Panc1 (cell line): ENCODE results near the gene CCT5.

Source experiments
- TF ChIP-seq, protein P1 (sequence below): fragments of 450-650 bp; IDR thresholded peaks from 2 replicates; pipeline ENCODE4 v1.5.1; 2017; ENCODE audit warnings: mild to moderate bottlenecking
- TF ChIP-seq, protein P2 (sequence below), 2 experiments: IDR thresholded peaks; 2 replicates each; pipeline ENCODE4 v1.6.1; 2011 to 2012; ENCODE audit warnings: low read depth in 2 of 2, control low read depth in 1 of 2, low read length in 1 of 2, mild to moderate bottlenecking in 1 of 2, moderate library complexity in 1 of 2; ENCODE audit not compliant: insufficient read depth in 1 of 2

DNA sequence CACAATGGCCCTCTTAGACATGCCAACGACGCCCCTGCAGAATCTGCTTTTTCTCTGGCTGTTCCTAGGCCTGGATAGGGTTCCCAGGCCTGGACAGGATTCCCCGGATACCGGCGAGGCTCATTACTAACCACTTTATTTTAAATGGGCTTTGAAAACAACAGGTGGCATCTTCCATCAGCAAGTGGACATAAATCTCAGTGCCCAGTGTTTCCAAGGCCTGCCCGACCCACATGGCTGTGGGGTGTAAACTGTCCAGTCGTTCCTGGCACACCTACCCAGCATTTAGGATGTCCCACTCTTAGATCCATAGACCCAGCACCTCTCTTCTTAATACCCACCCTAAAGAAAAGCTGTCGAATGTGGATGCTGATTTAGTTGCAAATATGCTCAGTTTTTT, 56.7 kb downstream of the CCT5 start:
- TF ChIP-seq, protein P1, sequence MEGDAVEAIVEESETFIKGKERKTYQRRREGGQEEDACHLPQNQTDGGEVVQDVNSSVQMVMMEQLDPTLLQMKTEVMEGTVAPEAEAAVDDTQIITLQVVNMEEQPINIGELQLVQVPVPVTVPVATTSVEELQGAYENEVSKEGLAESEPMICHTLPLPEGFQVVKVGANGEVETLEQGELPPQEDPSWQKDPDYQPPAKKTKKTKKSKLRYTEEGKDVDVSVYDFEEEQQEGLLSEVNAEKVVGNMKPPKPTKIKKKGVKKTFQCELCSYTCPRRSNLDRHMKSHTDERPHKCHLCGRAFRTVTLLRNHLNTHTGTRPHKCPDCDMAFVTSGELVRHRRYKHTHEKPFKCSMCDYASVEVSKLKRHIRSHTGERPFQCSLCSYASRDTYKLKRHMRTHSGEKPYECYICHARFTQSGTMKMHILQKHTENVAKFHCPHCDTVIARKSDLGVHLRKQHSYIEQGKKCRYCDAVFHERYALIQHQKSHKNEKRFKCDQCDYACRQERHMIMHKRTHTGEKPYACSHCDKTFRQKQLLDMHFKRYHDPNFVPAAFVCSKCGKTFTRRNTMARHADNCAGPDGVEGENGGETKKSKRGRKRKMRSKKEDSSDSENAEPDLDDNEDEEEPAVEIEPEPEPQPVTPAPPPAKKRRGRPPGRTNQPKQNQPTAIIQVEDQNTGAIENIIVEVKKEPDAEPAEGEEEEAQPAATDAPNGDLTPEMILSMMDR: no peak
- TF ChIP-seq, protein P2, sequence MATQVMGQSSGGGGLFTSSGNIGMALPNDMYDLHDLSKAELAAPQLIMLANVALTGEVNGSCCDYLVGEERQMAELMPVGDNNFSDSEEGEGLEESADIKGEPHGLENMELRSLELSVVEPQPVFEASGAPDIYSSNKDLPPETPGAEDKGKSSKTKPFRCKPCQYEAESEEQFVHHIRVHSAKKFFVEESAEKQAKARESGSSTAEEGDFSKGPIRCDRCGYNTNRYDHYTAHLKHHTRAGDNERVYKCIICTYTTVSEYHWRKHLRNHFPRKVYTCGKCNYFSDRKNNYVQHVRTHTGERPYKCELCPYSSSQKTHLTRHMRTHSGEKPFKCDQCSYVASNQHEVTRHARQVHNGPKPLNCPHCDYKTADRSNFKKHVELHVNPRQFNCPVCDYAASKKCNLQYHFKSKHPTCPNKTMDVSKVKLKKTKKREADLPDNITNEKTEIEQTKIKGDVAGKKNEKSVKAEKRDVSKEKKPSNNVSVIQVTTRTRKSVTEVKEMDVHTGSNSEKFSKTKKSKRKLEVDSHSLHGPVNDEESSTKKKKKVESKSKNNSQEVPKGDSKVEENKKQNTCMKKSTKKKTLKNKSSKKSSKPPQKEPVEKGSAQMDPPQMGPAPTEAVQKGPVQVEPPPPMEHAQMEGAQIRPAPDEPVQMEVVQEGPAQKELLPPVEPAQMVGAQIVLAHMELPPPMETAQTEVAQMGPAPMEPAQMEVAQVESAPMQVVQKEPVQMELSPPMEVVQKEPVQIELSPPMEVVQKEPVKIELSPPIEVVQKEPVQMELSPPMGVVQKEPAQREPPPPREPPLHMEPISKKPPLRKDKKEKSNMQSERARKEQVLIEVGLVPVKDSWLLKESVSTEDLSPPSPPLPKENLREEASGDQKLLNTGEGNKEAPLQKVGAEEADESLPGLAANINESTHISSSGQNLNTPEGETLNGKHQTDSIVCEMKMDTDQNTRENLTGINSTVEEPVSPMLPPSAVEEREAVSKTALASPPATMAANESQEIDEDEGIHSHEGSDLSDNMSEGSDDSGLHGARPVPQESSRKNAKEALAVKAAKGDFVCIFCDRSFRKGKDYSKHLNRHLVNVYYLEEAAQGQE (IDR thresholded peaks at IDR 0.05; ENCODE audit: insufficient read depth in 1 of 2, low read depth in 2 of 2, low read length in 1 of 2): no peak
